ENCODE data around the gene NCOR2.

DNA sequence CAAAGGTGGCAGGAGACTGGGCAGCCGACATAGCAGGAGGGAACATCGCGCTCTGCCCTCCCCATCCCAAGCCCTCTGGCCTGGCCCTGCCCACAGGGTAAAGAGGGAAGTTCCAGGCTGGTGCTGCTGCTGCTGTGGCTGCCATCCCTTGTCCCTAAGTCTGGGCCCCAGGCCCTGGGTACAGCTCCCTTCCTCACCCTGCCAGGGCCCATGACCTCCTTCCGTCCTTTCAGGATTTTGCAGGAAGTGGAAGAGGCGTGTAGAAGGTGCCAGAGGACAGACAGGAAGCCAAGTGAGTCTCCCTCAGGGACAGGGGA is 14.7 kb upstream of the NCOR2 start:
- TF ChIP-seq, protein P1, sequence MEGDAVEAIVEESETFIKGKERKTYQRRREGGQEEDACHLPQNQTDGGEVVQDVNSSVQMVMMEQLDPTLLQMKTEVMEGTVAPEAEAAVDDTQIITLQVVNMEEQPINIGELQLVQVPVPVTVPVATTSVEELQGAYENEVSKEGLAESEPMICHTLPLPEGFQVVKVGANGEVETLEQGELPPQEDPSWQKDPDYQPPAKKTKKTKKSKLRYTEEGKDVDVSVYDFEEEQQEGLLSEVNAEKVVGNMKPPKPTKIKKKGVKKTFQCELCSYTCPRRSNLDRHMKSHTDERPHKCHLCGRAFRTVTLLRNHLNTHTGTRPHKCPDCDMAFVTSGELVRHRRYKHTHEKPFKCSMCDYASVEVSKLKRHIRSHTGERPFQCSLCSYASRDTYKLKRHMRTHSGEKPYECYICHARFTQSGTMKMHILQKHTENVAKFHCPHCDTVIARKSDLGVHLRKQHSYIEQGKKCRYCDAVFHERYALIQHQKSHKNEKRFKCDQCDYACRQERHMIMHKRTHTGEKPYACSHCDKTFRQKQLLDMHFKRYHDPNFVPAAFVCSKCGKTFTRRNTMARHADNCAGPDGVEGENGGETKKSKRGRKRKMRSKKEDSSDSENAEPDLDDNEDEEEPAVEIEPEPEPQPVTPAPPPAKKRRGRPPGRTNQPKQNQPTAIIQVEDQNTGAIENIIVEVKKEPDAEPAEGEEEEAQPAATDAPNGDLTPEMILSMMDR (optimal IDR thresholded peaks at IDR 0.05 in 1 of 3, IDR thresholded peaks at IDR 0.05 in 1 of 3, conservative IDR thresholded peaks at IDR 0.05 in 1 of 3; ENCODE audit: extremely low read depth in 1 of 3, insufficient read depth in 2 of 3, low read length in 3 of 3) = no peak
- TF ChIP-seq EZH2 (IDR thresholded peaks at IDR 0.05; ENCODE audit: low read length) = no peak

Data from keratinocyte (primary cell).